Astrocyte (in vitro differentiated cells and primary cell): Measurements from ENCODE around the gene RTN4IP1. TPM values are rescaled to one million over a fixed set of nuclear protein-coding genes. Genes with fewer than 3 reads are reported as not detected.

ENCODE experiments used
- DNase-seq: peaks from one replicate; pipeline ENCODE4 v3.0.0-alpha.2; 2010; ENCODE audit warnings: low read depth
- FAIRE-seq: peaks from 2 replicates; lab custom pipeline; 2011; peaks lifted over from hg19 to GRCh38; lab: Jason Lieb, UNC
- H2AFZ ChIP-seq: 2 replicates; pipeline ENCODE4 v1.6.0; 2012; ENCODE audit warnings: low read depth, low read length, inconsistent platforms
- H3K27ac ChIP-seq: 2 replicates; pipeline ENCODE4 v1.5.1; 2011; ENCODE audit warnings: low read depth, low read length, inconsistent platforms
- H3K27me3 ChIP-seq: 2 replicates; pipeline ENCODE4 v1.6.0; 2011; ENCODE audit warnings: low read length, inconsistent platforms; ENCODE audit not compliant: insufficient read depth
- H3K36me3 ChIP-seq: 2 replicates; pipeline ENCODE4 v1.5.1; 2011; ENCODE audit warnings: low read length, inconsistent platforms; ENCODE audit not compliant: insufficient read depth
- H3K4me1 ChIP-seq: 2 replicates; pipeline ENCODE4 v1.5.1; 2011; ENCODE audit warnings: low read length, inconsistent platforms; ENCODE audit not compliant: insufficient read depth
- H3K4me2 ChIP-seq: 2 replicates; pipeline ENCODE4 v1.6.0; 2012; ENCODE audit warnings: low read length, inconsistent platforms
- H3K4me3 ChIP-seq: 2 replicates; pipeline ENCODE4 v1.5.1; 2011; ENCODE audit warnings: low read depth, mild to moderate bottlenecking, low read length, inconsistent platforms; ENCODE audit not compliant: insufficient read depth
- H3K79me2 ChIP-seq: 2 replicates; pipeline ENCODE4 v1.6.0; 2012; ENCODE audit warnings: mild to moderate bottlenecking, low read length, inconsistent platforms; ENCODE audit not compliant: insufficient read depth
- H3K9ac ChIP-seq: 2 replicates; pipeline ENCODE4 v1.6.0; 2012; ENCODE audit warnings: mild to moderate bottlenecking, low read length, inconsistent platforms
- H3K9me3 ChIP-seq: 2 replicates; pipeline ENCODE4 v1.5.1; 2012; ENCODE audit warnings: low read depth, mild to moderate bottlenecking, low read length, inconsistent platforms; ENCODE audit not compliant: insufficient read depth
- H4K20me1 ChIP-seq: 2 replicates; pipeline ENCODE4 v1.6.0; 2012; ENCODE audit warnings: low read length, inconsistent platforms; ENCODE audit not compliant: insufficient read depth
- H3K27ac Mint-ChIP-seq: one replicate; pipeline ENCODE4 v1.8.0; 2021; ENCODE audit warnings: mild to moderate bottlenecking, mixed read lengths; ENCODE audit not compliant: unreplicated experiment
- H3K27me3 Mint-ChIP-seq: one replicate; pipeline ENCODE4 v1.8.0; 2021; ENCODE audit warnings: low read depth, mixed read lengths; ENCODE audit not compliant: unreplicated experiment
- H3K36me3 Mint-ChIP-seq: one replicate; pipeline ENCODE4 v1.8.0; 2021; ENCODE audit warnings: low read depth, mixed read lengths; ENCODE audit not compliant: unreplicated experiment
- H3K4me1 Mint-ChIP-seq: one replicate; pipeline ENCODE4 v1.8.0; 2021; ENCODE audit warnings: low read depth, mixed read lengths; ENCODE audit not compliant: unreplicated experiment
- H3K4me3 Mint-ChIP-seq: one replicate; pipeline ENCODE4 v1.8.0; 2021; ENCODE audit warnings: mild to moderate bottlenecking, moderate library complexity, mixed read lengths; ENCODE audit not compliant: unreplicated experiment
- H3K9me3 Mint-ChIP-seq: one replicate; pipeline ENCODE4 v1.8.0; 2021; ENCODE audit warnings: mild to moderate bottlenecking, mixed read lengths; ENCODE audit not compliant: unreplicated experiment
- EZH2 ChIP-seq: IDR thresholded peaks from 2 replicates; pipeline ENCODE4 v1.6.1; 2012; ENCODE audit warnings: mild to moderate bottlenecking, low read length, inconsistent platforms; ENCODE audit not compliant: insufficient read depth
- total RNA-seq: library from RNA; stranded (reverse); gene quantifications from 2 replicates; pipeline ENCODE4 v1.2.1, GENCODE V29; 2021
- TF ChIP-seq, protein P1 (sequence below): IDR thresholded peaks from 2 replicates; pipeline ENCODE4 v1.5.1; 2011; ENCODE audit warnings: low read depth, mild to moderate bottlenecking, inconsistent platforms, low read length, moderate library complexity; ENCODE audit not compliant: insufficient read depth

RTN4IP1 gene
- total RNA-seq, 1 donor from 2014 or later: 5.3 TPM

DNA sequence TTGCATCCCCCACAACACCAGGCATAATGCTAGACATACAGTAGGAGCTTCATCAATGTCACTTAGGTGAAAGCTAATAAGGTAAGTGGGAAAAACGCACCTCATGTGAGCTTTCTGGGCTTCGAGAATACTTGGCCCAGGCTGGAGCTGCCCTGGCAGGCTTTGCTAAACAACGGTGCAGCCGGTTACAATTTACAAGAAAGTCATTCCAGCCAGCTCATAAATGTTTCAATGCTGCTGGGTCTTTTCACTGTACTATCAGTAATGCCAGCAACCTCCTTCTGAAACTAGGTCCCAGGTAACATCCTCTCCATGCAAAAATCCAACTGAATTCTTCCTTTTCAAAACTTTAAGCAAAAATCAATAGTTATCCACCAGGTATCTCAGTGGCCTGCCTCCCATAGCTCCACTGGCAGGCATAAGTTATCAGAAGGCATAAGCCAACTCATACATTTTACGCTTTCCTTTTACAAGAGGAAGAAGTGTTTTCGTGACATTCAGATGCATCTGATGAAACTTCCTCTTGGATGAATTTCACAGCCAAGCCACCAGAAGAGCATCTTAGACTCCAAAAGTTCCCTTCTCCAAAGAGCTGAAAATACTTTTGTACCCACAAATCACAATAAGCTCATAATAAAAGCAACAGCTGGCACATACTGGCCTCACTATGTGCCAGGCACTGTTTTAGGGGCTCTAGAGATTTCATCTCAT, 56.3 kb downstream of the RTN4IP1 start:
- no peak for TF ChIP-seq EZH2
- TF ChIP-seq, protein P1, sequence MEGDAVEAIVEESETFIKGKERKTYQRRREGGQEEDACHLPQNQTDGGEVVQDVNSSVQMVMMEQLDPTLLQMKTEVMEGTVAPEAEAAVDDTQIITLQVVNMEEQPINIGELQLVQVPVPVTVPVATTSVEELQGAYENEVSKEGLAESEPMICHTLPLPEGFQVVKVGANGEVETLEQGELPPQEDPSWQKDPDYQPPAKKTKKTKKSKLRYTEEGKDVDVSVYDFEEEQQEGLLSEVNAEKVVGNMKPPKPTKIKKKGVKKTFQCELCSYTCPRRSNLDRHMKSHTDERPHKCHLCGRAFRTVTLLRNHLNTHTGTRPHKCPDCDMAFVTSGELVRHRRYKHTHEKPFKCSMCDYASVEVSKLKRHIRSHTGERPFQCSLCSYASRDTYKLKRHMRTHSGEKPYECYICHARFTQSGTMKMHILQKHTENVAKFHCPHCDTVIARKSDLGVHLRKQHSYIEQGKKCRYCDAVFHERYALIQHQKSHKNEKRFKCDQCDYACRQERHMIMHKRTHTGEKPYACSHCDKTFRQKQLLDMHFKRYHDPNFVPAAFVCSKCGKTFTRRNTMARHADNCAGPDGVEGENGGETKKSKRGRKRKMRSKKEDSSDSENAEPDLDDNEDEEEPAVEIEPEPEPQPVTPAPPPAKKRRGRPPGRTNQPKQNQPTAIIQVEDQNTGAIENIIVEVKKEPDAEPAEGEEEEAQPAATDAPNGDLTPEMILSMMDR: no peak
- H3K36me3 ChIP-seq: no peaks in the 10 kb centered on the region
- no peak overlapping the region for H3K4me3 ChIP-seq
- H3K9me3 ChIP-seq: no peaks in the 10 kb centered on the region
- peaks cover 13% of the 10 kb centered on the region for H3K4me1 Mint-ChIP-seq
- H3K27me3 ChIP-seq: no peaks in the 10 kb centered on the region
- no peaks in the 10 kb centered on the region for H4K20me1 ChIP-seq
- FAIRE-seq (no peak), DNase-seq (no peak)
- H3K4me3 Mint-ChIP-seq: no peak overlapping the region
- peaks cover 1% of the 10 kb centered on the region for H3K9me3 Mint-ChIP-seq
- H3K36me3 Mint-ChIP-seq: no peaks in the 10 kb centered on the region
- no peak overlapping the region for H3K4me2 ChIP-seq
- H2AFZ ChIP-seq: no peak overlapping the region
- no peak overlapping the region for H3K9ac ChIP-seq
- H3K79me2 ChIP-seq: no peaks in the 10 kb centered on the region
- no peak overlapping the region for H3K27ac Mint-ChIP-seq
- peaks cover 10% of the 10 kb centered on the region for H3K4me1 ChIP-seq
- H3K27ac ChIP-seq: no peak overlapping the region
- no peaks in the 10 kb centered on the region for H3K27me3 Mint-ChIP-seq

DNA sequence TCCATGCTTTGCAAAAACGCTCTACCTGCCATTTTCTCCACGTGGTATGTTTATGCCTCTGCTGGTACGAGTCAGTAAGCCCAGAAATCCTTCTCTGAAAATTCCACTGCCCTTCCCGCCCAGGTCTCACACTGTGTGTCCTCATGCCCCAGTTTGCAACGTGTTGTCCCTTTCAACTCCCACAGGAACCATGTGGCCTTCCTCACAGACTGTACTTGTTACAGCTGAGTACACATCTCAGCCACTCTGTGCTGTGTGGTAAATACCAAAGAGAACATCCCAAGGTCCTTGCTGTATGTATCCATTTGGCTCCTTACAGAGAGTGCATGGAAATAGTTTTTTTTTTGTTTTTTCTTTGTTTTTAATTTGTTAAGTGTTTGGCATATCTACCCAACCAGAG, 56.9 kb downstream of the RTN4IP1 start:
- no peaks in the 10 kb centered on the region for H4K20me1 ChIP-seq
- Mint-ChIP-seq H3K27me3 (no peaks in the 10 kb centered on the region), H3K4me3 (no peak overlapping the region), H3K9me3 (peaks cover 1% of the 10 kb centered on the region), H3K27ac (no peak overlapping the region), H3K4me1 (peaks cover 13% of the 10 kb centered on the region), H3K36me3 (no peaks in the 10 kb centered on the region)
- no peak overlapping the region for H3K4me3 ChIP-seq
- H3K9me3 ChIP-seq: no peaks in the 10 kb centered on the region
- no peaks in the 10 kb centered on the region for H3K27me3 ChIP-seq
- no peaks in the 10 kb centered on the region for H3K79me2 ChIP-seq
- no peaks in the 10 kb centered on the region for H3K36me3 ChIP-seq
- peaks cover 10% of the 10 kb centered on the region for H3K4me1 ChIP-seq
- no peak for TF ChIP-seq EZH2
- TF ChIP-seq, protein P1: no peak
- H3K4me2 ChIP-seq: no peak overlapping the region
- H3K27ac ChIP-seq: no peak overlapping the region
- no peak overlapping the region for H3K9ac ChIP-seq
- no peak for FAIRE-seq
- DNase-seq: no peak
- H2AFZ ChIP-seq: no peak overlapping the region

DNA sequence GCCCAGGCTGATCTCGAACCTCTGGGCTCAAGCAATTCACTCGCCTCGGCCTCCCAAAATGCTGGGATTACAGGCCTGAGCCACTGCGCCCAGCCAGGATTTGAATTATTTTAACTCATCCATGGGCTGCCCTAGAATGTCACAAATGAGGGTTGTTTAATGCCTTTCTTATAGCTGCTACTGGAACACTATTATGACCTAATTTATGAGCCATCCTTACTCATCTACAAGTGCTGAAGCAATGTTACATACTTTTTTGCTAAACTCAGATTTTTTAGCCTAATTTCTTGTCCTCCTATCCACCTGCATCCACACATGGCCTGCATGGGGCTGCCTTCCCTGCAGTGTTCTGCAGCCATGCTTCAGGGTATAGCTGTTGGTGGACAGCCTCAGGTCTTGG, 59.9 kb downstream of the RTN4IP1 start:
- Mint-ChIP-seq H3K27me3 (no peaks in the 10 kb centered on the region), H3K27ac (no peak overlapping the region)
- DNase-seq: no peak

More for the DNA sequence above, 59.9 kb downstream of the RTN4IP1 start:
- Histone ChIP-seq H3K4me2 (no peak overlapping the region), H4K20me1 (no peaks in the 10 kb centered on the region), H3K4me1 (peaks cover 2% of the 10 kb centered on the region), H3K9ac (no peak overlapping the region), H2AFZ (no peak overlapping the region), H3K36me3 (no peaks in the 10 kb centered on the region), H3K27ac (no peak overlapping the region), H3K27me3 (no peaks in the 10 kb centered on the region), H3K4me3 (no peak overlapping the region), H3K9me3 (no peaks in the 10 kb centered on the region), H3K79me2 (no peaks in the 10 kb centered on the region)
- peak; percentile 17 for FAIRE-seq
- Mint-ChIP-seq H3K36me3 (no peaks in the 10 kb centered on the region), H3K4me3 (no peak overlapping the region), H3K9me3 (peaks cover 1% of the 10 kb centered on the region), H3K4me1 (peaks cover 7% of the 10 kb centered on the region)
- no peak for TF ChIP-seq EZH2
- TF ChIP-seq, protein P1: no peak
